GM12892 (cell line): ENCODE results near the gene TEAD2. TPM values are rescaled to one million over a fixed set of nuclear protein-coding genes. Genes with fewer than 3 reads are reported as not detected.
A peak's percentile ranks its signal among the peaks of the same experiment; 100 is the strongest.

Experiments used
- DNase-seq: peaks from one replicate; pipeline ENCODE4 v3.0.0; 2011; ENCODE audit not compliant: insufficient read length
- FAIRE-seq: peaks from 2 replicates; lab custom pipeline; 2011; peaks lifted over from hg19 to GRCh38; lab: Jason Lieb, UNC
- POLR2A ChIP-seq: IDR thresholded peaks from 2 replicates; pipeline ENCODE4 v1.6.1; 2011; ENCODE audit warnings: low read depth, low read length, control low read depth
- POLR2AphosphoS5 ChIP-seq: IDR thresholded peaks from 2 replicates; pipeline ENCODE4 v1.6.1; 2011; ENCODE audit warnings: low read depth, low read length, control low read depth
- TAF1 ChIP-seq: IDR thresholded peaks from 2 replicates; pipeline ENCODE4 v1.6.1; 2011; ENCODE audit warnings: low read depth, mild to moderate bottlenecking, control low read depth, low read length, borderline replicate concordance
- polyA plus RNA-seq: library from polyadenylated mRNA; unstranded; fragments of >200 nt; gene quantifications from one replicate; pipeline ENCODE4 v1.2.1, GENCODE V29; 2012; ENCODE audit warnings: missing spikeins, inconsistent platforms; ENCODE audit not compliant: missing spikeins

Gene TEAD2
- polyA plus RNA-seq, result 0.91 TPM

DNA sequence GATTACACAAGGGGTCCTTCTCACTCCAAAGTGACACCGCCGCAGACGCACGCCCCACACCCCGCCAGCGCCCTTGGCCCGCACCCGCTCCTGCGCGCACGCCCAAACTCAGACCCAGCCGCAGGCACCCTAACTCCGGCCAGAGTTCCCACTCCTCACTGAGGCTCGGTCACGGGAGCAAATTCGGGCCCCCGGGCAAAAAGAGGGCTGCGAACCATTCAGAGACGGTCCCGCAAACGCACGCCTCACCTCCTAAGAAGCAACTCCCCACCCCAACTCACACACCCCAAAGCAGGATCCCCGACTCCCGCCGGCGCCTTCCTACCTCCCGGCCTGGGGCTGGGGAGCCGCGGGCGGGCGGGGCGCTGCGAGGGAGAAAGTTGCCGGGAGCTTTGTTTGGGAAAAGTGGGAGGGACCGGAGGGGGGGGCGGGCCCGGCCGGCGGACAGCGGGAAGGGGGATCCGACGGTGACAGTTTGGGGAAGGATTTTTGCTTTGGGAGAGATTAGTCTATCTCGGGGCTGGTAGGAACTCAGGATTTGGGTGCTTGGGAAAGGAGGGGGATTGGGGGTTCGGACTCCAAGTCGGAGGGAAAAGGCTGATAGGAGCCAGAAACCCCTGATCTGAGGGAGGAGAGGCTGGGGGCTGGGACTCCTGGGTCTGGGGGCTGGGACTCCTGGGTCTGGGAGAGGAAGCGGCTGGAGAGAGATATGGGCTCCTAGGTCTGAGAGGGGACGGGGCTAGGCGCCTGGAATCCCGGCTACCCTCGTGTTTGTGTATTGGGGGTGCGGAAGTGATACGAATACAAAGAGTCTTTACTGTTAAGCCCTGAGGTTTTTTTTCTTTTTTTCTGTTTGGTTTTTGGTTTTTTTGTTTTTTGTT, at the start of gene TEAD2:
TSS of gene TEAD2 (minus strand) at position 369 of the 881 bp plus-strand sequence. CDS start 2,341 bp downstream, outside the sequence.
- FAIRE-seq, result no peak
- DNase-seq, result no peak
- TF ChIP-seq POLR2A (no peak), TAF1 (no peak), POLR2AphosphoS5 (no peak)

DNA sequence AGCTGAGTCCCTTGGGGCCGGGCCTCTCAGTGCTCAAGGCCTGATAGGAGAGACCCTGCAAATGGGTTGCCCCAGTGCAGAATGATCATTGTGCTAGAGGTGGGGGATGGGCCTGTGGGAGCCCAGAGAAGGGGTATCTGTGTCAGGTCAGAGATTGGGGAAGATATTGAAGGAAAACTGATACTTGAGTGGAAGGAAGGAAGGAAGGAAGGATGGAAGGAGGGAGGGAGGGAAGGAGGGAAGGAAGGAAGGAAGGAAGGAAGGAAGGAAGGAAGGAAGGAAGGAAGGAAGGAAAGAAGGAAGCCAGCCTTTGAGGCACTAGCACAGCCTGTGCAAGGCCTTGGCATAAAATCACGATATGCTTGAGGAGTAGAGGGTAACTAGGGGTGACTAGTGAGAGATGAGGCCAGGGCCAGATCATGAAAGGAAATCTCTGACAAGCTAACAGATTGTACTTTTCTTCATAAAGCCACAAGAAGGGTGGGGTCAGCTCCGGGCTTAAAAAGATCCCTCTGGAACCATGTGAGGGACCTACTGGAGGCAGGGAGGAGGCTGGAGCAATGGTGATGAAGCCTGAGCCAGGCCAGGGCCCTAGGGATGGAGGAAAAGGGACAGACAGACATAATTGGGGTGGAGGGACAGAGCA, 49.6 kb upstream of the TEAD2 start:
- DNase-seq (no peak), FAIRE-seq (no peak)
- TF ChIP-seq TAF1, result no peak
- no peak for TF ChIP-seq POLR2A
- TF ChIP-seq POLR2AphosphoS5, result no peak

DNA sequence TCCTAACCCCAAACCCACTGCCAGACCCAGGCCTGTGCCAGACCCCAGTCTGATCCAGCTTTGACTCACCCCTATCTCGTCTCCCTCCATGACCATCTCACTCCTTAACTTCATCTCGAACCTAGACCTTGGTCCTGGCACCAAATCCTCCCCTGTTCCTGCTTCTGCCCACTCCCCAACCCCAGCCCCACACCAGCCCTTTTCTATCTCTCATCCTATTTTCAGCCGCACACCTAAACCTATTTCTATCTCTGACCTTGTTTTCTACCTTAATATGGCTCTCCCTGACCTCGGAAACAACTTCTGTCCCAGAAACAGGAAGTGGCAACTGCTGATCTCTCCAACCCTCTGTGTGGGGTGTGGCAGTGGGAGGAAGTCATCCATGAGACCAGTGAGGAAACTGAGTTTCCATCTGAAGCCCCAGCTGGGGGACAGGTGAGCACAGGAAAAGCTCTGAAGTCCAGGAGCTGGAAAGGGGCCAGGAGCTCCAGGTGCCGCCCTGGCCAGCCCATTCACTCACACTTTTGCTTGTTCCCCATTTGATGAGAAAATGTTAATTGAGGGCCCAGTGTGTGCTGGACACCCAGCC, 47.3 kb upstream of the TEAD2 start:
- DNase-seq, result no peak
- TF ChIP-seq POLR2AphosphoS5 (no peak), TAF1 (peak; percentile 34; the same call in 1 of the 2 replicates), POLR2A (0 out of 2 replicates have a peak, but pooled peaks have one; percentile 23)
- FAIRE-seq, result peak; percentile 91

DNA sequence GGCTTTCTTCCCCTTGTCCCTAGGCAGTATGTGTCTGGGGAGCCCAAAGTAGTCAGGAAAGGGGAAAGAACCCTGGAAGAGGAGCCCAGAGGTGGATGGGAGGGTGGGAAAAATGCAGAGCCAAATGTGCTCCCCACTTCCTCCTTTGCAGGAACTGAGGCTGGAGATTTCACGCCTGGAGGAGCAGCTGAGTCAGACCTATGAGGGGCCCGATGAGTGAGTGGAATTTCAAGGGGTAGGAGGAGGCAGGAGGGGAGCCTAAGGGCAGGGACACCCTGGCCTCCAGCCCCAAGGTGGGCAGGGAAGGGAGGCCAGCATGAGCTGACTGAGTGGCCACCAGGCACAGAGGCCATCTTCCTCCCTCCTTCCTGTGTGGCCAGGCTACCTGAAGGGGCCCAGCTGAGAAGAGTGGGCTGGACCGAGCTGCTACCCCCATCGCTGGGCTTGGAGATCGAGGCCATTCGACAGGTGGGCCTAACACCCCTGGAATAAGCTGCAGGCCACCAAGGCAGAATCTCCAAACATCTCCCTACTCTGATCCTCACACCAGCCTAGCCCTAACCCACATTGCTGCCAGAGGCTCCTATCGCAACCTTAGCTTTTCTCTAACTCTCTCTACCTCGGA, 46.7 kb upstream of the TEAD2 start:
- no peak for DNase-seq
- TF ChIP-seq TAF1 (no peak), POLR2AphosphoS5 (no peak), POLR2A (no peak)
- FAIRE-seq, result peak; percentile 64

DNA sequence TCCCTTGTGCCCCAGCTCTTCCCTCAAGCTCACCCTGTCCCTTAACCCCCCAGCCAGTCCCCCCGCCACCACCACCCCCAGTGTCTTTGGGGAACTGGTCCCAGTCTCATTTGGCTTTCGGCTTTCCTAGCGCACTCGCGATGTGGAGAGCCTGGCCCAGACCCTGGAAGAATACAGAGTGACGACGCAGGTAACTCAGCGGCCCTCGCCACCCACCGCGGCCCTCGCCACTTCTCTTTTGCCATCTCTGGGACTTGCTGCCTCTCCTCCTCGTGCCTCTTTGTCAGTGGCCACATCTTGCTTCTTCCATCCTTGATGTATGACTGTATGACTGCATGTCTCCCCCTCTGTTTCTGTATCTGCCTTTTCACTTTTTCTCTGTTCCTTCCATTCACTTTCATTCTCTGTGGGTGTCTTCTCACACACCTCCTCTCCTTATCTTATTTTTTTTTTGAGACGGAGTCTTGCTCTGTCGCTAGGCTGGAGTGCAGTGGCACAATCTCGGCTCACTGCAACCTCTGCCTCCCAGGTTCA, 45.3 kb upstream of the TEAD2 start:
- DNase-seq (no peak), FAIRE-seq (no peak)
- TF ChIP-seq POLR2AphosphoS5, result no peak
- TF ChIP-seq POLR2A, result no peak
- TF ChIP-seq TAF1, result no peak

DNA sequence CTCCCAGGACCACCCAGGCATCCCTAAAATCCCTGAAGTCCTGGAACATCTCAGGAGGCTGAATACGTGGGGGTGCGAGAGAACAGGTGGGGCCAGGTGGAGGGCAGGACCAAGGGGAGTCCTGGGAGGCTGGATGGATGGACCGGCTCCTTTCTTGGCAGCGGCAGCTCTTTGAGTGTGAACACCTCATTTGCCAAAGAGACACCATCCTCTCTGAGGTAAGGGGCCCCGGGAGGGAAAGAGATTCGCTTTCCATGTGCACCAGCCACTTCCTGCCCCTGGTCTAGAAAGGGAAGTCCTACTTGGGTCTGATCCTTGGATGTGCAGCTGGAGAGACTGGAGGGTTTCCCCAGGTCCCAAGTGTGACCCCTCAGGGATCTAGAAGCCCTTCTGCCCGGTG, 44.9 kb upstream of the TEAD2 start:
- DNase-seq (peak; percentile 13), FAIRE-seq (no peak)
- TF ChIP-seq POLR2A, result no peak

DNA sequence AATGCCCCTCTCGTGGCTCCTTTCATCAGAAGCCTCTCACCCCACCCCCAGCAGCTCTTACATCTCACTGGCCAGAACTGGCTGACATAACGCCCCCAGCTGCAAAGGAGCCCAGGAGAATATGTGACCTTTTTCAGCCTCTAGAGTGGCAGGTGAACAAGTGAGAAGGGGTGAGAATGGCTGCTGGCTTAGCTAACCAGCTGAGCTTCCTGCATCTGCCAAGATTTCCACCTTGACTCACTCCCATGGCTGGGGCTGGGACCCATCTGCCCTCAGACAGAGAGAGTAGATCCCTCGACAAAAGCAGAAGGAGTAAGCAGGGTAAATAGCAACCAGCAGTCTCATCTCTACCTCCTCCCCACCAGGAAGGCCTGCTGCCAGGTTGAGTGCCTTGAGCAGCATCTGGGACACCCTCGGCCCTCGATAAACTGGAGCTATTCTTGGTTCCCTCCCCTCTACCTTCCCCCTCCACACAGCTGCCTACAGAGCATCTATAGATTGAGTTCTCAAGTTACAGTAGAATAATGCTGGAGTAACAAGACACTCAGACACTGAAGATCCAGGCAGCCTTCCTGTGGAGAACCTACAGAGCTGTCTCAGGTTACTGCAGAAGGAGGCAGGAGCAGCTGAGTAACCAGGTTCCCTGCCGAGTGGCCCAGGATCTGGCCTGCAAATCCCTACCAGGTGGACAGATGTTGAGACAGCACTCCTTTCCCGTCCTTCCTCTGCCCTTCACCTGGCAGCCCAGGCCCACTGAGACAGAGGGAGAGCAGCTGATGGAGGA, 41.4 kb upstream of the TEAD2 start:
- no peak for FAIRE-seq
- TF ChIP-seq POLR2AphosphoS5, result no peak
- no peak for TF ChIP-seq POLR2A
- no peak for DNase-seq

DNA sequence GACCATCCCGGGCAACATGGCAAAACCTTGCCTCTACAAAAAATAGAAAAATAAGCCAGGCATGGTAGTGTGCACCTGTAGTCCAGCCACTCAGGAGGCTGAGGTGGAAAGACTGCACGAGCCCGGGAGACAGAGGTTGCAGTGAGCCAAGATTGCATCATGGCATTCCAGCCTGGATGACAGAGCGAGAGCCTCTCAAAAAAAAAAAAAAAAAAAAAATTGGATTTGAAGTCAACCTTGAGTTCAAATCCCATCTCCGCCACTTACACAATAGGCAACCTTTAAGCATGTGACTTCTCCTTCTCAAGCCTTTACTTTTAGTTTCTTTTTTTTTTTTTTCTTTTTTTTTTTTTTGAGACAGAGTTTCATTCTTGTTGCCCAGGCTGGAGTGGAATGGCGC, 37.8 kb upstream of the TEAD2 start:
- DNase-seq (no peak), FAIRE-seq (no peak)
- no peak for TF ChIP-seq POLR2A
- no peak for TF ChIP-seq POLR2AphosphoS5
- no peak for TF ChIP-seq TAF1

DNA sequence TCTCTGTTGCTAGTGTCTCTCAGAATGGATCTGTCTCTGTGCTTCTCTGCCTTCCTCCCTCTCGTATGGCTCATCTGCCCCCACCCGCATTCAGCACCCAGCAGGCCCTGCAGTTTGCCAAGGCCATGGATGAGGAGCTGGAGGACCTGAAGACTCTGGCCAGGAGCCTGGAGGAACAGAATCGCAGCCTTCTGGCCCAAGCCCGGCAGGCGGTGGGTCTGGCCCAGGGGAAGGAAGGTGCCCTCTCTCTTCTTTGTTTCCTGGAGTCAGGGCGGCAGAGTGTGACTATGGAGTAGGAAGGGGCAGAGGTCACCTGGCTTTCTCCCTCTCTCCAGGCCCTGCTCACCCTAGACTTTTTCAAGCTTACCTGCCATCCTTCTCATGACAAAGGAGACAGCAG, 36.7 kb upstream of the TEAD2 start:
- no peak for TF ChIP-seq POLR2AphosphoS5
- no peak for TF ChIP-seq POLR2A
- TF ChIP-seq TAF1, result no peak
- DNase-seq, result no peak
- FAIRE-seq, result no peak

DNA sequence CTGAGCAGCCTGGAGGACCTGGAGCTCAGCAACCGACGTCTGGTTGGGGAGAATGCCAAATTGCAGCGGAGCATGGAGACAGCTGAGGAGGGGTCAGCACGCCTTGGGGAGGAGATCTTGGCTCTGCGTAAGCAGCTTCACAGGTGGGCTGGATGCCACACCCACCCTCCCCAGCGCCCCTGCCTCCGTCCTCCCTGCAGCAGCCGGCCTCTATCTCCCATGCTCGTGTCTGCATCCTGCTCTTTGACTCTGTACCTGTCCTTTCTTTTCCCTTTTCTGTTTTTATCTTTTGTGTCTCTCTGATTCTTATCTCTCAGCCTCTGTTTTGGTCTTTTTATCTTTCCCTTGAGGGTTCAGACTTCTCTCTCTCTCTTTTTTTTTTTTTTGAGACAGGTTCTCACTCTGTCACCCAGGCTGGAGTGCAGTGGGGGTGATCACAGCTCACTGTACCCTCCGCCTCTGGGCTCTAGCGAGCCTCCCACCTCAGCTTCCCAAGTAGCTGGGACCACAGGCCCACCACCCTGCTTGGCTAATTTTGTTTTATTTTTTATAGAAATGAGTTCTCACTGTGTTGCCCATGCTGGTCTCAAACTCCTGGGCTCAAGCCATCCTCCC, 35.9 kb upstream of the TEAD2 start:
- FAIRE-seq (no peak), DNase-seq (no peak)
- TF ChIP-seq POLR2AphosphoS5 (no peak), POLR2A (no peak), TAF1 (no peak)
